Astrocyte of the spinal cord (primary cell): ENCODE data around the gene TMEM126B.

ENCODE experiments used
- DNase-seq: peaks from one replicate; pipeline ENCODE4 v3.0.0; 2011; ENCODE audit warnings: low read depth, low spot score
- H3K4me3 ChIP-seq: 2 replicates; pipeline ENCODE4 v1.5.1; 2011; ENCODE audit warnings: low read depth, mild to moderate bottlenecking, low read length, moderate library complexity
- CTCF ChIP-seq: IDR thresholded peaks from 2 replicates; pipeline ENCODE4 v1.5.1; 2012; ENCODE audit warnings: low read depth, mild to moderate bottlenecking, low read length, inconsistent platforms
- in situ Hi-C: cut with HindIII; loops from 2 replicates; pipeline ENCODE4 v1.10.0; 2017; ENCODE audit warnings: low sequenced_read_pairs

Gene TMEM126B

GRCh38 chr11:85685820-85686459 is 57.5 kb downstream of the TMEM126B start, which contains the start of gene CCDC89:
TSS of gene CCDC89 (minus strand) at chr11:85686195. CDS start at chr11:85686130, 65 bp downstream.
- DNase-seq = peak; percentile 94
- H3K4me3 ChIP-seq = peak within 1 kb of the TSS; percentile 31
- TF ChIP-seq CTCF = no peak
- in situ Hi-C loops = no loop called here
